SK-N-SH (cell line): ENCODE data around the gene SOX30. TPM values are rescaled to one million over a fixed set of nuclear protein-coding genes. Genes with fewer than 3 reads are reported as not detected.

Experiments
- CTCF ChIA-PET: fragments of 300-600, 350-600 bp; formaldehyde crosslinking; extraction: SDS; loops from one replicate; lab custom pipeline; 2021; lab: Yijun Ruan, JAX
- POLR2A ChIA-PET: fragments of 350-600 bp; sonication (Branson Sonifier 250); formaldehyde crosslinking; extraction: SDS; loops from one replicate; lab custom pipeline; 2020; ENCODE audit warnings: antibody characterized with exemption, inconsistent platforms; lab: Yijun Ruan, JAX
- DNase-seq: peaks from one replicate; pipeline ENCODE4 v3.0.0; 2012
- H2AFZ ChIP-seq: fragments of 200-600 bp; sonication (generic); 2 replicates; pipeline ENCODE4 v1.8.1; 2016; ENCODE audit warnings: antibody characterized with exemption, mild to moderate bottlenecking, low read depth
- H3F3A ChIP-seq: fragments of 200-600 bp; sonication (generic); replicated peaks from 2 replicates; pipeline ENCODE3; 2016; ENCODE audit warnings: antibody characterized with exemption, mild to moderate bottlenecking; ENCODE audit not compliant: insufficient read depth
- H3K27ac ChIP-seq, 2 experiments: fragments of 200-500 bp in 1 of 2; fragments of 200-600 bp in 1 of 2; sonication (Bioruptor generic) in 1 of 2; sonication (generic), shearing (Covaris generic) in 1 of 2; 2 replicates each; pipeline versions ENCODE4 v1.5.1 to v1.6.1; 2014 to 2016; ENCODE audit warnings: low read depth in 2 of 2, inconsistent platforms in 1 of 2, low read length in 1 of 2, mild to moderate bottlenecking in 1 of 2, mixed read lengths in 1 of 2
- H3K27me3 ChIP-seq: fragments of 200-600 bp; sonication (generic), shearing (Covaris generic); 2 replicates; pipeline ENCODE4 v1.6.1; 2016; ENCODE audit warnings: mixed run types; ENCODE audit not compliant: insufficient read depth
- H3K36me3 ChIP-seq, 2 experiments: fragments of 200-500 bp in 1 of 2; fragments of 200-600 bp in 1 of 2; sonication (Bioruptor generic) in 1 of 2; sonication (generic) in 1 of 2; replicated peaks in 1 of 2; 2 replicates each; pipeline versions ENCODE3 to v1.5.1; 2014 to 2016; ENCODE audit warnings: low read length in 1 of 2, mild to moderate bottlenecking in 1 of 2; ENCODE audit not compliant: insufficient read depth in 2 of 2, control insufficient read depth in 1 of 2
- H3K4me1 ChIP-seq, 2 experiments: fragments of 200-500 bp in 1 of 2; fragments of 200-600 bp in 1 of 2; sonication (Bioruptor generic) in 1 of 2; sonication (generic), shearing (Covaris generic) in 1 of 2; 2 replicates each; pipeline versions ENCODE4 v1.5.1 to v1.6.1; 2014 to 2016; ENCODE audit warnings: low read depth in 1 of 2, low read length in 1 of 2, mixed run types in 1 of 2; ENCODE audit not compliant: insufficient read depth in 2 of 2, control insufficient read depth in 1 of 2
- H3K4me2 ChIP-seq: fragments of 200-600 bp; sonication (generic), shearing (Covaris generic); 2 replicates; pipeline ENCODE4 v1.6.1; 2017; ENCODE audit warnings: mixed run types
- H3K4me3 ChIP-seq, 2 experiments: fragments of 200-500 bp in 1 of 2; fragments of 200-600 bp in 1 of 2; sonication (Bioruptor generic) in 1 of 2; sonication (generic), shearing (Covaris generic) in 1 of 2; 2 replicates each; pipeline versions ENCODE4 v1.5.1 to v1.8.1; 2014 to 2016; ENCODE audit warnings: low read depth in 2 of 2, inconsistent platforms in 1 of 2, low read length in 1 of 2, mild to moderate bottlenecking in 1 of 2, mixed read lengths in 1 of 2, moderate library complexity in 1 of 2
- H3K79me2 ChIP-seq: fragments of 200-600 bp; sonication (generic); 2 replicates; pipeline ENCODE4 v1.8.1; 2017; ENCODE audit warnings: mild to moderate bottlenecking; ENCODE audit not compliant: insufficient read depth
- H3K9ac ChIP-seq: fragments of 200-600 bp; sonication (generic); 2 replicates; pipeline ENCODE4 v1.6.1; 2017; ENCODE audit warnings: mixed run types
- H3K9me2 ChIP-seq: fragments of 200-600 bp; sonication (generic); 2 replicates; pipeline ENCODE4 v1.6.1; 2017; ENCODE audit warnings: mixed run types
- H3K9me3 ChIP-seq: fragments of 200-600 bp; sonication (generic); 2 replicates; pipeline ENCODE4 v1.6.1; 2017; ENCODE audit warnings: mixed run types, mild to moderate bottlenecking, moderate library complexity
- H4K20me1 ChIP-seq: fragments of 200-600 bp; sonication (generic); 2 replicates; pipeline ENCODE4 v1.6.1; 2017; ENCODE audit warnings: mild to moderate bottlenecking, mixed run types; ENCODE audit not compliant: insufficient read depth
- CHD2 ChIP-seq: fragments of 150-350 bp; IDR thresholded peaks from 2 replicates; pipeline ENCODE4 v1.6.1; 2018; ENCODE audit warnings: low read length; ENCODE audit not compliant: partially characterized antibody
- FOSL2 ChIP-seq: IDR thresholded peaks from 2 replicates; pipeline ENCODE4 v1.4.0; 2012; ENCODE audit warnings: low read depth, mild to moderate bottlenecking, moderate library complexity, borderline replicate concordance
- FOXJ3 ChIP-seq: sonication (generic); formaldehyde crosslinking; IDR thresholded peaks from 2 replicates; pipeline ENCODE4 v1.5.1; 2020; ENCODE audit warnings: mild to moderate bottlenecking, missing genetic modification reagents
- FOXM1 ChIP-seq: IDR thresholded peaks from 2 replicates; pipeline ENCODE4 v1.4.0; 2012; ENCODE audit warnings: low read depth, mild to moderate bottlenecking
- GABPA ChIP-seq: IDR thresholded peaks from 2 replicates; pipeline ENCODE4 v1.4.0; 2012; ENCODE audit warnings: low read depth, mild to moderate bottlenecking
- JUND ChIP-seq: IDR thresholded peaks from 2 replicates; pipeline ENCODE4 v1.4.0; 2012
- MEF2A ChIP-seq: IDR thresholded peaks from 2 replicates; pipeline ENCODE4 v1.4.0; 2012; ENCODE audit warnings: low read depth, borderline replicate concordance
- MXI1 ChIP-seq: IDR thresholded peaks from 2 replicates; pipeline ENCODE4 v1.6.1; 2012; ENCODE audit warnings: mild to moderate bottlenecking, low read depth, low read length, improper control_type of control experiment
- NRF1 ChIP-seq: IDR thresholded peaks from 2 replicates; pipeline ENCODE4 v1.6.1; 2012; ENCODE audit warnings: low read depth, mild to moderate bottlenecking, low read length
- POLR2AphosphoS5 ChIP-seq: IDR thresholded peaks from 2 replicates; pipeline ENCODE4 v1.6.1; 2012; ENCODE audit warnings: low read depth, low read length
- RCOR1 ChIP-seq: fragments of 150-350 bp; IDR thresholded peaks from 2 replicates; pipeline ENCODE4 v1.6.1; 2017; ENCODE audit warnings: antibody characterized with exemption, low read length
- RFX5 ChIP-seq: IDR thresholded peaks from 2 replicates; pipeline ENCODE4 v1.6.1; 2012; ENCODE audit warnings: mild to moderate bottlenecking, improper control_type of control experiment, low read length
- RXRA ChIP-seq: IDR thresholded peaks from 2 replicates; pipeline ENCODE4 v1.4.0; 2012; ENCODE audit warnings: low read depth, mild to moderate bottlenecking, borderline replicate concordance
- SIN3A ChIP-seq: IDR thresholded peaks from 2 replicates; pipeline ENCODE4 v1.6.1; 2012; ENCODE audit warnings: low read depth, mild to moderate bottlenecking, low read length, moderate library complexity, borderline replicate concordance
- SMC3 ChIP-seq: IDR thresholded peaks from 2 replicates; pipeline ENCODE4 v1.6.1; 2012; ENCODE audit warnings: low read depth, low read length, improper control_type of control experiment
- TCF12 ChIP-seq: IDR thresholded peaks from 2 replicates; pipeline ENCODE4 v1.4.0; 2012
- YY1 ChIP-seq: IDR thresholded peaks from 2 replicates; pipeline ENCODE4 v1.4.0; 2012; ENCODE audit warnings: low read depth, mild to moderate bottlenecking
- WGBS: methylation state at CpG from one replicate; pipeline ENCODE4 v1.1.6; 2017; ENCODE audit warnings: low lambda C conversion rate; 5-methylcytosine and 5-hydroxymethylcytosine counted together
- polyA plus RNA-seq, 3 experiments: library from polyadenylated mRNA; depleted of rRNA; stranded (reverse); fragments of >200 nt; gene quantifications; 2 replicates each; pipeline ENCODE4 v1.2.3, GENCODE V29; 2012
- TF ChIP-seq, protein P1 (sequence below): IDR thresholded peaks from 2 replicates; pipeline ENCODE4; 2012
- TF ChIP-seq, protein P2 (sequence below): fragments of 150-350 bp; IDR thresholded peaks from 2 replicates; pipeline ENCODE4 v1.6.1; 2016; ENCODE audit warnings: mild to moderate bottlenecking, low read depth, low read length
- TF ChIP-seq, protein P3 (sequence below): IDR thresholded peaks from 2 replicates; pipeline ENCODE4 v1.4.0; 2012; ENCODE audit warnings: low read depth, borderline replicate concordance
- TF ChIP-seq, protein P4 (sequence below): IDR thresholded peaks from 2 replicates; pipeline ENCODE4 v1.4.0; 2012; ENCODE audit warnings: low read depth
- TF ChIP-seq, protein P5 (sequence below): fragments of 150-350 bp; IDR thresholded peaks from 2 replicates; pipeline ENCODE4 v1.6.1; 2017; ENCODE audit warnings: antibody characterized with exemption, low read length, low read depth, borderline replicate concordance

SOX30 gene
- polyA plus RNA-seq, 1 of the 3 experiments (the other 2 are of a cell fraction), result 0.13 TPM

DNA sequence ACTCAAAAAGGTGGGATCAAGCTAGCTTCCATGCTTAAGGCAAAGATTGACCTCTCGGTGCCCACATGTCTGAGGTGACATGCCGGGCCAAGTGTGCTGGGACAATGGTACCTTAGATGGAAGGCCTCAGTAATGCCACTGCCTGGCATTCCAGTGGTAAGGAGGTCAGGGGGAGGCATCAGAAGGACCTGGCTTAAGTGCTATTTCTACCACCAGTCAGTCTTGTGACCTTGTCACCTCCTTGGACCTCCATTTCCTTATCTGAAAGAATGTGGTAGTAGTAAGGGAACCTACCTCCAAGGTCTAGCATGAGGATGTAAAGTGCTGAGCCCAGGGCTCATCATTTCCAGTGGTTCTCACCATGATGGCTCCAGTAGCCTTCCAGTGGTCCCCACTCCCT, 28.0 kb upstream of the SOX30 start:
- 95% methylated on average over 2 of the region's 2 CpGs for WGBS
- Histone ChIP-seq H3K4me2 (no peak overlapping the region), H3K36me3 (no peaks in the 10 kb centered on the region), H3K9me2 (no peaks in the 10 kb centered on the region), H2AFZ (no peak overlapping the region), H3K79me2 (no peaks in the 10 kb centered on the region), H3K4me3 (no peak overlapping the region), H3K9ac (no peak overlapping the region), H3K27me3 (no peaks in the 10 kb centered on the region), H4K20me1 (no peaks in the 10 kb centered on the region), H3K27ac (no peak overlapping the region), H3K4me1 (no peaks in the 10 kb centered on the region), H3K9me3 (no peaks in the 10 kb centered on the region), H3F3A (no peaks in the 10 kb centered on the region)
- CTCF ChIA-PET, result no interaction called here
- no peak for DNase-seq
- POLR2A ChIA-PET, result no interaction called here
- TF ChIP-seq FOXM1 (no peak), RXRA (no peak), NRF1 (no peak), SIN3A (no peak), GABPA (no peak), FOXJ3 (CRISPR knock-in tag) (no peak), JUND (no peak), SMC3 (no peak), TCF12 (no peak), RCOR1 (no peak)
- TF ChIP-seq, protein P1, sequence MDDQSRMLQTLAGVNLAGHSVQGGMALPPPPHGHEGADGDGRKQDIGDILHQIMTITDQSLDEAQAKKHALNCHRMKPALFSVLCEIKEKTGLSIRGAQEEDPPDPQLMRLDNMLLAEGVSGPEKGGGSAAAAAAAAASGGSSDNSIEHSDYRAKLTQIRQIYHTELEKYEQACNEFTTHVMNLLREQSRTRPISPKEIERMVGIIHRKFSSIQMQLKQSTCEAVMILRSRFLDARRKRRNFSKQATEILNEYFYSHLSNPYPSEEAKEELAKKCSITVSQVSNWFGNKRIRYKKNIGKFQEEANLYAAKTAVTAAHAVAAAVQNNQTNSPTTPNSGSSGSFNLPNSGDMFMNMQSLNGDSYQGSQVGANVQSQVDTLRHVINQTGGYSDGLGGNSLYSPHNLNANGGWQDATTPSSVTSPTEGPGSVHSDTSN, result no peak
- TF ChIP-seq, protein P2, sequence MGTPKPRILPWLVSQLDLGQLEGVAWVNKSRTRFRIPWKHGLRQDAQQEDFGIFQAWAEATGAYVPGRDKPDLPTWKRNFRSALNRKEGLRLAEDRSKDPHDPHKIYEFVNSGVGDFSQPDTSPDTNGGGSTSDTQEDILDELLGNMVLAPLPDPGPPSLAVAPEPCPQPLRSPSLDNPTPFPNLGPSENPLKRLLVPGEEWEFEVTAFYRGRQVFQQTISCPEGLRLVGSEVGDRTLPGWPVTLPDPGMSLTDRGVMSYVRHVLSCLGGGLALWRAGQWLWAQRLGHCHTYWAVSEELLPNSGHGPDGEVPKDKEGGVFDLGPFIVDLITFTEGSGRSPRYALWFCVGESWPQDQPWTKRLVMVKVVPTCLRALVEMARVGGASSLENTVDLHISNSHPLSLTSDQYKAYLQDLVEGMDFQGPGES, result no peak
- TF ChIP-seq, protein P3, sequence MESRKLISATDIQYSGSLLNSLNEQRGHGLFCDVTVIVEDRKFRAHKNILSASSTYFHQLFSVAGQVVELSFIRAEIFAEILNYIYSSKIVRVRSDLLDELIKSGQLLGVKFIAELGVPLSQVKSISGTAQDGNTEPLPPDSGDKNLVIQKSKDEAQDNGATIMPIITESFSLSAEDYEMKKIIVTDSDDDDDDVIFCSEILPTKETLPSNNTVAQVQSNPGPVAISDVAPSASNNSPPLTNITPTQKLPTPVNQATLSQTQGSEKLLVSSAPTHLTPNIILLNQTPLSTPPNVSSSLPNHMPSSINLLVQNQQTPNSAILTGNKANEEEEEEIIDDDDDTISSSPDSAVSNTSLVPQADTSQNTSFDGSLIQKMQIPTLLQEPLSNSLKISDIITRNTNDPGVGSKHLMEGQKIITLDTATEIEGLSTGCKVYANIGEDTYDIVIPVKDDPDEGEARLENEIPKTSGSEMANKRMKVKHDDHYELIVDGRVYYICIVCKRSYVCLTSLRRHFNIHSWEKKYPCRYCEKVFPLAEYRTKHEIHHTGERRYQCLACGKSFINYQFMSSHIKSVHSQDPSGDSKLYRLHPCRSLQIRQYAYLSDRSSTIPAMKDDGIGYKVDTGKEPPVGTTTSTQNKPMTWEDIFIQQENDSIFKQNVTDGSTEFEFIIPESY, result no peak

DNA sequence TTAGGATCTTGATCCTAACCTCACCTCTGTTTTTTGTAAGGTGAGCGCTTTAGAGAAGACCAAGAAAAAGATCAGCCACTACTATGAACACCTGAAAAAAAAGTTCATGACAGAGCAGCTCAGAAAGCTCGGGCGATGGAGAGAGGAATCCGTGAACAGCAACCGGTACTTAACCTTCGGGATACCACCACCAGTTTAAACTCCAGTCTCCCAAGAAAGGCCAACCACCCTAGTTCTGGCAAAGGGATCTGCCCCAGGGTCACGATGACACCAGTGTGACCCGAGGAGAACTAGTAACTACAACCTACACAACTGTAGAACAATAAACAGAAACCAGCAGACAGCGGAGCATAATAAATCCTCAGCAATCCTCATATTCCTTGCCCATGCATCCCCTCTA, 27.6 kb upstream of the SOX30 start:
- ChIA-PET CTCF (no interaction called here), POLR2A (no interaction called here)
- no peaks in the 10 kb centered on the region for H4K20me1 ChIP-seq
- no peaks in the 10 kb centered on the region for H3K4me1 ChIP-seq
- H3K9ac ChIP-seq, result no peak overlapping the region
- no peaks in the 10 kb centered on the region for H3K27me3 ChIP-seq
- no peak for DNase-seq
- no peaks in the 10 kb centered on the region for H3F3A ChIP-seq
- H3K4me2 ChIP-seq, result no peak overlapping the region
- H3K4me3 ChIP-seq, result no peak overlapping the region
- no peaks in the 10 kb centered on the region for H3K36me3 ChIP-seq
- no peaks in the 10 kb centered on the region for H3K9me3 ChIP-seq
- H3K9me2 ChIP-seq, result no peaks in the 10 kb centered on the region
- WGBS, result 89% methylated on average over 9 of the region's 9 CpGs
- no peak overlapping the region for H3K27ac ChIP-seq
- no peaks in the 10 kb centered on the region for H3K79me2 ChIP-seq
- H2AFZ ChIP-seq, result no peak overlapping the region
- TF ChIP-seq SMC3, result no peak
- no peak for TF ChIP-seq GABPA
- TF ChIP-seq, protein P1, result no peak
- TF ChIP-seq, protein P4, sequence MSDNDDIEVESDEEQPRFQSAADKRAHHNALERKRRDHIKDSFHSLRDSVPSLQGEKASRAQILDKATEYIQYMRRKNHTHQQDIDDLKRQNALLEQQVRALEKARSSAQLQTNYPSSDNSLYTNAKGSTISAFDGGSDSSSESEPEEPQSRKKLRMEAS, result no peak
- no peak for TF ChIP-seq RCOR1
- no peak for TF ChIP-seq CHD2
- no peak for TF ChIP-seq YY1
- TF ChIP-seq FOSL2, result no peak
- TF ChIP-seq, protein P2, result no peak
- TF ChIP-seq MXI1, result no peak
- TF ChIP-seq, protein P5, sequence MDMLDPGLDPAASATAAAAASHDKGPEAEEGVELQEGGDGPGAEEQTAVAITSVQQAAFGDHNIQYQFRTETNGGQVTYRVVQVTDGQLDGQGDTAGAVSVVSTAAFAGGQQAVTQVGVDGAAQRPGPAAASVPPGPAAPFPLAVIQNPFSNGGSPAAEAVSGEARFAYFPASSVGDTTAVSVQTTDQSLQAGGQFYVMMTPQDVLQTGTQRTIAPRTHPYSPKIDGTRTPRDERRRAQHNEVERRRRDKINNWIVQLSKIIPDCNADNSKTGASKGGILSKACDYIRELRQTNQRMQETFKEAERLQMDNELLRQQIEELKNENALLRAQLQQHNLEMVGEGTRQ, result no peak
- no peak for TF ChIP-seq MEF2A
- no peak for TF ChIP-seq POLR2AphosphoS5
- no peak for TF ChIP-seq RFX5
- TF ChIP-seq SIN3A, result no peak
